Progenitor cell of endocrine pancreas (in vitro differentiated cells): ENCODE measurements around the gene CGNL1. TPM values are rescaled to one million over a fixed set of nuclear protein-coding genes. Genes with fewer than 3 reads are reported as not detected.

ENCODE experiments used
- DNase-seq: peaks from one replicate; pipeline ENCODE4 v3.0.0; 2021; ENCODE audit warnings: low spot score; ENCODE audit not compliant: unreplicated experiment
- H3K27ac Mint-ChIP-seq: 2 replicates; pipeline ENCODE4 v1.8.0; 2021; ENCODE audit warnings: mild to moderate bottlenecking, moderate library complexity, mixed read lengths
- H3K27me3 Mint-ChIP-seq: 2 replicates; pipeline ENCODE4 v1.8.0; 2021; ENCODE audit warnings: mixed read lengths
- H3K36me3 Mint-ChIP-seq: 2 replicates; pipeline ENCODE4 v1.8.0; 2022; ENCODE audit warnings: mixed read lengths; ENCODE audit not compliant: insufficient read depth
- H3K4me1 Mint-ChIP-seq: 2 replicates; pipeline ENCODE4 v1.8.0; 2021; ENCODE audit warnings: low read depth, mixed read lengths
- H3K4me3 Mint-ChIP-seq: 2 replicates; pipeline ENCODE4 v1.8.0; 2021; ENCODE audit warnings: low read depth, mild to moderate bottlenecking, moderate library complexity, mixed read lengths
- H3K9me3 Mint-ChIP-seq: 2 replicates; pipeline ENCODE4 v1.8.0; 2021; ENCODE audit warnings: low read depth, mixed read lengths
- CTCF ChIP-seq: fragments of 200-600 bp; sonication (generic); IDR thresholded peaks from one replicate; pipeline ENCODE4 v1.5.0; 2021; ENCODE audit warnings: antibody characterized with exemption, mild to moderate bottlenecking; ENCODE audit not compliant: unreplicated experiment
- total RNA-seq: library from RNA; stranded (reverse); gene quantifications from 2 replicates; pipeline ENCODE4 v1.2.1, GENCODE V29; 2021

The CGNL1 gene
- total RNA-seq, 1 donor from 2014 or later: 41.9 TPM

GRCh38 chr15:57565311-57565710, 189.0 kb downstream of the CGNL1 start:
- H3K27ac Mint-ChIP-seq: no peak overlapping the region
- no peak for DNase-seq

GRCh38 chr15:57566834-57567233, 190.5 kb downstream of the CGNL1 start:
- H3K4me1 Mint-ChIP-seq: peaks cover 9% of the 10 kb centered on the region
- TF ChIP-seq CTCF: no peak
- no peak overlapping the region for H3K27ac Mint-ChIP-seq
- no peak overlapping the region for H3K4me3 Mint-ChIP-seq
- H3K9me3 Mint-ChIP-seq: no peaks in the 10 kb centered on the region
- no peaks in the 10 kb centered on the region for H3K36me3 Mint-ChIP-seq
- no peak for DNase-seq
- H3K27me3 Mint-ChIP-seq: no peaks in the 10 kb centered on the region

More at GRCh38 chr15:57565311-57565710, 189.0 kb downstream of the CGNL1 start:
- no peaks in the 10 kb centered on the region for H3K27me3 Mint-ChIP-seq
- peaks cover 1% of the 10 kb centered on the region for H3K36me3 Mint-ChIP-seq
- H3K4me3 Mint-ChIP-seq: no peak overlapping the region
- H3K4me1 Mint-ChIP-seq: peaks cover 11% of the 10 kb centered on the region
- no peak for TF ChIP-seq CTCF
- H3K9me3 Mint-ChIP-seq: no peaks in the 10 kb centered on the region

GRCh38 chr15:57567891-57568290, 191.6 kb downstream of the CGNL1 start:
- Mint-ChIP-seq H3K27me3 (no peaks in the 10 kb centered on the region), H3K4me3 (no peak overlapping the region), H3K27ac (no peak overlapping the region), H3K4me1 (peaks cover 9% of the 10 kb centered on the region), H3K36me3 (no peaks in the 10 kb centered on the region), H3K9me3 (no peaks in the 10 kb centered on the region)
- TF ChIP-seq CTCF: no peak
- DNase-seq: no peak

GRCh38 chr15:57568299-57568698, 192.0 kb downstream of the CGNL1 start:
- DNase-seq: no peak

GRCh38 chr15:57570340-57570739, 194.0 kb downstream of the CGNL1 start:
- Mint-ChIP-seq H3K4me1 (no peaks in the 10 kb centered on the region), H3K27me3 (no peaks in the 10 kb centered on the region), H3K4me3 (no peak overlapping the region), H3K36me3 (no peaks in the 10 kb centered on the region), H3K27ac (no peak overlapping the region), H3K9me3 (no peaks in the 10 kb centered on the region)
- no peak for TF ChIP-seq CTCF
- no peak for DNase-seq

More at GRCh38 chr15:57568299-57568698, 192.0 kb downstream of the CGNL1 start:
- Mint-ChIP-seq H3K36me3 (no peaks in the 10 kb centered on the region), H3K27ac (no peak overlapping the region), H3K27me3 (no peaks in the 10 kb centered on the region), H3K9me3 (no peaks in the 10 kb centered on the region), H3K4me3 (no peak overlapping the region), H3K4me1 (peaks cover 7% of the 10 kb centered on the region)
- no peak for TF ChIP-seq CTCF
